ENCODE data around the gene ATP5MC2.
"Not testable (repeated sequence)": the region's sequence is repeated elsewhere in the genome, so short reads cannot be mapped to it uniquely, and the experiment has no call there.

ATP5MC2 gene

DNA sequence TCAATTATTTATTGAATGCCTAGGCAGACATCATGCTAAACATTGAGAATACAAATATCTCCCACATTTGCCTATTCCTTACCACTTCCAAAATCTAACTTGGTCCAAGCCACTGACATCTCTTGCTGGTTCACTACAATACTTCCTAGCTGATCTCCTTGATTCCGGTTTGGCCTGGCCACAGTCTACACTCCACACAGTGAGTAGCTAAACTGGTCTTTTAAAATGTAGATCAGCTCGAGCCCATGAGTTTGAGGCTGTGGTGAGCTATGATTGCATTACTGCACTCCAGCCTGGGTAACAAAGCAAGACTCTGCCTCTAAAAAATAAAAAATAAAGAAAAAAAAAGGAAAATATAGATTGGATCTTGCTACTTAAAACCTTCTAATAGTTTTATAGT is 7.6 kb upstream of the ATP5MC2 start:
- no peaks in the 10 kb centered on the region for H3K9me3 ChIP-seq (ENCODE audit: low read length)
- no peaks in the 10 kb centered on the region for H3K4me1 ChIP-seq (ENCODE audit: insufficient read depth, low read length)
- H3K4me3 ChIP-seq (ENCODE audit: low read length) = no peak overlapping the region
- H3K36me3 ChIP-seq (ENCODE audit: insufficient read depth, low read length) = no peaks in the 10 kb centered on the region
- no peak overlapping the region for H2AFZ ChIP-seq (ENCODE audit: low read depth, low read length)
- H3K27me3 ChIP-seq (ENCODE audit: insufficient read depth, low read length) = no peaks in the 10 kb centered on the region

DNA sequence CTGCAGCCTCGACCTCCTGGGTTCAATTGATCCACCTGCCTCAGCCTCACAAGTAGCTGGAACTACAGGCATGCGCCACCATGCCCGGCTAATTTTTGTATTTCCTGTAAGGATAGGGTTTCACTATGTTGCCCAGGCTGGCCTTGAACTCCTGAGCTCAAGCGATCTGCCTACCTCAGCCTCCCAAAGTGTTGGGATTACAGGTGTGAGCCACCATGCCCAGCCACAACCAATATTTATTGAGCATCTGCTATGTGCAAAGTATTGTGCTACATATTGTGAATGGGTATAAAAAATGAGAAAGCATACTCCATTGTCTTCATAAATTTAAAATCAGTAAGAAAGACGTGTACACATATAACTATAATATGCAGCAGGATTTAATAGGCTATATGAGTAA is 4.2 kb upstream of the ATP5MC2 start:
- H3K36me3 ChIP-seq (ENCODE audit: insufficient read depth, low read length); H3K27me3 ChIP-seq (ENCODE audit: insufficient read depth, low read length); H3K4me3 ChIP-seq (ENCODE audit: low read length); H3K4me1 ChIP-seq (ENCODE audit: insufficient read depth, low read length); H3K9me3 ChIP-seq (ENCODE audit: low read length); H2AFZ ChIP-seq (ENCODE audit: low read depth, low read length): not testable (repeated sequence)

GRCh38 chr12:53677800-53678148 is 1.9 kb upstream of the ATP5MC2 start:
- no peaks in the 10 kb centered on the region for H3K9me3 ChIP-seq (ENCODE audit: low read length)
- peaks cover 12% of the 10 kb centered on the region for H3K36me3 ChIP-seq (ENCODE audit: insufficient read depth, low read length)
- peak overlapping the region; percentile 31 for H3K4me3 ChIP-seq (ENCODE audit: low read length)
- no peak overlapping the region for H2AFZ ChIP-seq (ENCODE audit: low read depth, low read length)
- H3K27me3 ChIP-seq (ENCODE audit: insufficient read depth, low read length) = no peaks in the 10 kb centered on the region
- H3K4me1 ChIP-seq (ENCODE audit: insufficient read depth, low read length) = peaks cover 11% of the 10 kb centered on the region

DNA sequence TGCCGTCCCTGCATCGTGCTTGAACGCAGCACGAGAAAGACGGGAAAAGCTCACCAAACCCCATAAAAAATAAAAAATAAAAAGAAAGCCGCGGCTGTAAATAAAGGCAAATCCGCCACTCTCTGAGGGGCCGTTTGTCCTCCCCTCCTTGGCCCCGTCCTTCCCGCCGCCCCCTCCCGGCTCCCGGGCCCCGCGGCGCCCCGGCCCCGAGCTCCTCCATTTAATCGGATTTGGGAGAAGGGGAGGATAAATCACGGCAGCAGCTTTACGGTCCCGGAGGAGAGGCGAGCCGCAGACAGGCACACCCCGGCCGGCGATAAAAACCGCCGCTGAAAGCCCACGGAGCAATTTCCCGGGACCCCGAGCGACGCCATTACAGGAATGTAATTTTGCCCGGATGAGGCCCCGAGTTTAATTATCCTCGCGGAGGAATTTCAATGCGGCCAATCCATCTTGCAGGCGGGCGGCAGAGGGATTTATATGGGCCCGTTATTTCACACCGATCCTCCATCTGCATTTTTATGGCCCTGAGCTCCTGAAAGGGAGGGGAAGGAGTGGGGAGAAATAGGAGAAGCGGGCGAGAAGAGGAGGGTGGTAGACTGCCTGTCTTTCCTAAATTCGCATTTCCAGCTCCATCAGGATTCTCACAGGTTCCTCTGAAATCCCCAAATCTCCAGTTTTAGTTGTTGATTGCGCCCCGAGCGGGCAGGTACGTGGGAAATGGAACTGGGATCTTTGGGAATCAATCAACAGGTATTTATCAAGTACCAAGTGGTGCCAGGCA is 1.3 kb upstream of the ATP5MC2 start:
- peak overlapping the region; percentile 31 for H3K4me3 ChIP-seq (ENCODE audit: low read length)

DNA sequence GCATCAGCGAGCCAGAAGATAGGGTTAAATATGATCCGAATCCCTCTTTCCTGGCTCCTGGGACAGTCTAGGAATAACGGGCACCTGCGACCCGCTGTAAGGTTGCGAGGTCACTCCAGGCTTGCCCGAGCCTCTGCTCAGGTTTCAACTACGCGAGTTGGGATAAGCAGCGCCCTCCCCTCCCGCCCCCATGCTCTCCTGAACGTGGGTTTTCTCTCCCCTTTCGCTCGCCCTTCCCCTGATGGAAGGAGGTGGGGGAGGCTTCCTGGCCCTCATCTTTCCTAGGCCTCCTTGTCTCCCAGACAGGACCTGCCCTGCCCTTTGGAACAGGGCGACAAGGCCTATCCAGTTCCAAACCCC is 753 bp upstream of the ATP5MC2 start:
- peak overlapping the region; percentile 23 for H3K4me3 ChIP-seq (ENCODE audit: low read length)
- peak overlapping the region; percentile 42 for H2AFZ ChIP-seq (ENCODE audit: low read depth, low read length)
- peaks cover 11% of the 10 kb centered on the region for H3K4me1 ChIP-seq (ENCODE audit: insufficient read depth, low read length)
- H3K36me3 ChIP-seq (ENCODE audit: insufficient read depth, low read length) = peaks cover 18% of the 10 kb centered on the region
- no peaks in the 10 kb centered on the region for H3K27me3 ChIP-seq (ENCODE audit: insufficient read depth, low read length)
- H3K9me3 ChIP-seq (ENCODE audit: low read length) = no peaks in the 10 kb centered on the region

More for the DNA sequence above, 1.3 kb upstream of the ATP5MC2 start:
- H3K4me1 ChIP-seq (ENCODE audit: insufficient read depth, low read length) = peaks cover 11% of the 10 kb centered on the region
- H2AFZ ChIP-seq (ENCODE audit: low read depth, low read length) = no peak overlapping the region
- H3K9me3 ChIP-seq (ENCODE audit: low read length) = no peaks in the 10 kb centered on the region
- H3K36me3 ChIP-seq (ENCODE audit: insufficient read depth, low read length) = peaks cover 18% of the 10 kb centered on the region
- no peaks in the 10 kb centered on the region for H3K27me3 ChIP-seq (ENCODE audit: insufficient read depth, low read length)

DNA sequence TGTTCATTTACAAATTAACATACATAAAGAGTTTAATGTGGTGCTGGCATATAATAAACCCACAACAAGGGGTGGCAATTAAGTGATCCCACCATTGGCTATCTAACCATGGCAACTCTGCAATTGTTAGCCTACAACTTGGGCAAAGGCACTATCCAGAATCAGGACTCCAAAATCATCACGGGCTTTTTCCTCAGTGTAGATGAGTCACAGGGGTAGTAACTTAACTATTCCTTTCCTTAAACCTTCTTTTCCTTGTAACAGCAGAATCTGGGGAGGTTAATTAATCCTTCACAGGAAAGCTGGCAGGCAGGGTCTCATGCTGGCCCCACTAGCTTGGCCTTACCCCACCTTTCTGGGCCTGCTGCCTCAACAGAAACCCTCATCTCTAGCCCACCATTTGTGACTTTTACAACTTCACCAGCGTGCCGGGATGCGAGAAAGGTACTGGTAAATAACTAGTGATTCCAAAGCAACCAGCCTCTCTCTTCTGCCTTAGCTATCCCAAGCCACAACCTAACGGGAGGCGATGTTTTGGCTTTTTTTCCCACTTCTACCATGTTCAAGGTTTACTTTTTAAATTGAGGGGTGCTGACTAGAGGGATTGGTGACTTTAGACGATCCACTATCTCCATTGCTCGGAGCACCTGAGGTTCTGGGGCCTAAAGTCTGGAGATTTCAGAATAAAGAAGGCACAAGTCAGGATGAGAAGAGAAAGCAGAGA is 744 bp downstream of the ATP5MC2 start:
- Histone ChIP-seq H3K4me1 (ENCODE audit: insufficient read depth, low read length) (peaks cover 11% of the 10 kb centered on the region), H3K4me3 (ENCODE audit: low read length) (peak overlapping the region; percentile 75), H3K27me3 (ENCODE audit: insufficient read depth, low read length) (no peaks in the 10 kb centered on the region), H3K36me3 (ENCODE audit: insufficient read depth, low read length) (peaks cover 32% of the 10 kb centered on the region), H3K9me3 (ENCODE audit: low read length) (no peaks in the 10 kb centered on the region), H2AFZ (ENCODE audit: low read depth, low read length) (peak overlapping the region; percentile 23)

- Histone ChIP-seq H2AFZ (ENCODE audit: low read depth, low read length) (no peak overlapping the region), H3K36me3 (ENCODE audit: insufficient read depth, low read length) (peaks cover 64% of the 10 kb centered on the region), H3K4me3 (ENCODE audit: low read length) (no peak overlapping the region), H3K27me3 (ENCODE audit: insufficient read depth, low read length) (no peaks in the 10 kb centered on the region), H3K4me1 (ENCODE audit: insufficient read depth, low read length) (peaks cover 11% of the 10 kb centered on the region), H3K9me3 (ENCODE audit: low read length) (no peaks in the 10 kb centered on the region)
Observed at GRCh38 chr12:53670971-53671370, 4.9 kb downstream of the ATP5MC2 start.

- Histone ChIP-seq H3K9me3 (ENCODE audit: low read length) (no peaks in the 10 kb centered on the region), H3K36me3 (ENCODE audit: insufficient read depth, low read length) (peaks cover 70% of the 10 kb centered on the region), H2AFZ (ENCODE audit: low read depth, low read length) (no peak overlapping the region), H3K4me1 (ENCODE audit: insufficient read depth, low read length) (peaks cover 9% of the 10 kb centered on the region), H3K4me3 (ENCODE audit: low read length) (no peak overlapping the region), H3K27me3 (ENCODE audit: insufficient read depth, low read length) (no peaks in the 10 kb centered on the region)
Observed at GRCh38 chr12:53670308-53670707, 5.6 kb downstream of the ATP5MC2 start.

- H2AFZ ChIP-seq (ENCODE audit: low read depth, low read length) = no peak overlapping the region
- no peaks in the 10 kb centered on the region for H3K4me1 ChIP-seq (ENCODE audit: insufficient read depth, low read length)
- no peak overlapping the region for H3K4me3 ChIP-seq (ENCODE audit: low read length)
- H3K27me3 ChIP-seq (ENCODE audit: insufficient read depth, low read length) = no peaks in the 10 kb centered on the region
- no peaks in the 10 kb centered on the region for H3K9me3 ChIP-seq (ENCODE audit: low read length)
- peaks cover 70% of the 10 kb centered on the region for H3K36me3 ChIP-seq (ENCODE audit: insufficient read depth, low read length)
Observed at GRCh38 chr12:53667080-53667479, 8.8 kb downstream of the ATP5MC2 start.

- Histone ChIP-seq H2AFZ (ENCODE audit: low read depth, low read length) (no peak overlapping the region), H3K4me1 (ENCODE audit: insufficient read depth, low read length) (peaks cover 2% of the 10 kb centered on the region), H3K4me3 (ENCODE audit: low read length) (no peak overlapping the region), H3K27me3 (ENCODE audit: insufficient read depth, low read length) (no peaks in the 10 kb centered on the region), H3K36me3 (ENCODE audit: insufficient read depth, low read length) (peaks cover 55% of the 10 kb centered on the region), H3K9me3 (ENCODE audit: low read length) (no peaks in the 10 kb centered on the region)
Observed at GRCh38 chr12:53664936-53665335, 10.9 kb downstream of the ATP5MC2 start.

GRCh38 chr12:53664191-53664590 is 11.7 kb downstream of the ATP5MC2 start:
- Histone ChIP-seq H3K9me3 (ENCODE audit: low read length) (no peaks in the 10 kb centered on the region), H3K36me3 (ENCODE audit: insufficient read depth, low read length) (peaks cover 47% of the 10 kb centered on the region), H3K27me3 (ENCODE audit: insufficient read depth, low read length) (no peaks in the 10 kb centered on the region), H3K4me3 (ENCODE audit: low read length) (no peak overlapping the region), H2AFZ (ENCODE audit: low read depth, low read length) (no peak overlapping the region), H3K4me1 (ENCODE audit: insufficient read depth, low read length) (peaks cover 7% of the 10 kb centered on the region)

GRCh38 chr12:53660041-53660440 is 15.8 kb downstream of the ATP5MC2 start:
- Histone ChIP-seq H3K4me3 (ENCODE audit: low read length) (no peak overlapping the region), H3K9me3 (ENCODE audit: low read length) (no peaks in the 10 kb centered on the region), H3K36me3 (ENCODE audit: insufficient read depth, low read length) (peaks cover 16% of the 10 kb centered on the region), H2AFZ (ENCODE audit: low read depth, low read length) (no peak overlapping the region), H3K4me1 (ENCODE audit: insufficient read depth, low read length) (peaks cover 15% of the 10 kb centered on the region), H3K27me3 (ENCODE audit: insufficient read depth, low read length) (no peaks in the 10 kb centered on the region)

DNA sequence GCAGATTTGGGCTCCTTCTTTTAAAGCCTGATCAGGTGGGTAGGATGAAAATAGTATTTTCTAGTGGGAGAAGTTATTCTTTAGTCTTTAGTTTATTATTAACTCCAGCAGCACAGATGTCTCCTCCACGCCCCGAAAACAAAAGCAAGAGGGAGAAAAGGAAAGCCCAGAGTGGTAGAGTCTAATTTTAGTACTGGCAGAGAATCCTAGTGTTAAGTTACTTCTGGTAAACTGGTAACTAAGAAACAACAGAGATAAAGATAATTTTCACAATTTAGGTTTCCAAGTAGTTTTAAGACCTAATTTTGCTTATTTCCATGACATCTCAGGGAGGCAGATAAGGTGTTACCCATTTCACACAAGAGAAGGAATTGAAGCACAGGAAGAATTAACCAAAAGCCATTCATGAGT is 16.3 kb downstream of the ATP5MC2 start:
- Histone ChIP-seq H3K27me3 (ENCODE audit: insufficient read depth, low read length) (no peaks in the 10 kb centered on the region), H3K4me3 (ENCODE audit: low read length) (no peak overlapping the region)

More for the DNA sequence above, 16.3 kb downstream of the ATP5MC2 start:
- Histone ChIP-seq H3K9me3 (ENCODE audit: low read length) (no peaks in the 10 kb centered on the region), H3K4me1 (ENCODE audit: insufficient read depth, low read length) (peaks cover 15% of the 10 kb centered on the region), H3K36me3 (ENCODE audit: insufficient read depth, low read length) (peaks cover 11% of the 10 kb centered on the region), H2AFZ (ENCODE audit: low read depth, low read length) (peak overlapping the region; percentile 31)

All from neuron (in vitro differentiated cells).